ENCODE results near the gene COL20A1.

Gene COL20A1

GRCh38 chr20:63368151-63368550 is 75.2 kb downstream of the COL20A1 start:
- H3K4me1 ChIP-seq (ENCODE audit: control insufficient read depth, insufficient read depth, low read length, unreplicated experiment): no peaks in the 10 kb centered on the region
- H2AFZ ChIP-seq (ENCODE audit: low read length, unreplicated experiment): no peak overlapping the region
- H3K27me3 ChIP-seq (ENCODE audit: insufficient read depth, low read length): peaks cover 24% of the 10 kb centered on the region
- no peak overlapping the region for H3K4me3 ChIP-seq (ENCODE audit: low read depth, low read length)
- no peaks in the 10 kb centered on the region for H3K36me3 ChIP-seq (ENCODE audit: insufficient read depth, low read length)
- no peaks in the 10 kb centered on the region for H3K79me2 ChIP-seq (ENCODE audit: control insufficient read depth, insufficient read depth, low read length, unreplicated experiment)
- H3K27ac ChIP-seq (ENCODE audit: low read depth, low read length): no peak overlapping the region

- no peaks in the 10 kb centered on the region for H3K79me2 ChIP-seq (ENCODE audit: control insufficient read depth, insufficient read depth, low read length, unreplicated experiment)
Observed at GRCh38 chr20:63369024-63369530, 76.1 kb downstream of the COL20A1 start.

GRCh38 chr20:63369724-63370617 is 77.0 kb downstream of the COL20A1 start:
- H3K36me3 ChIP-seq (ENCODE audit: insufficient read depth, low read length): no peaks in the 10 kb centered on the region
- H3K27me3 ChIP-seq (ENCODE audit: insufficient read depth, low read length): peaks cover 42% of the 10 kb centered on the region
- H3K4me3 ChIP-seq (ENCODE audit: low read depth, low read length): no peak overlapping the region
- no peak overlapping the region for H3K27ac ChIP-seq (ENCODE audit: low read depth, low read length)
- H3K79me2 ChIP-seq (ENCODE audit: control insufficient read depth, insufficient read depth, low read length, unreplicated experiment): no peaks in the 10 kb centered on the region
- no peaks in the 10 kb centered on the region for H3K4me1 ChIP-seq (ENCODE audit: control insufficient read depth, insufficient read depth, low read length, unreplicated experiment)
- H2AFZ ChIP-seq (ENCODE audit: low read length, unreplicated experiment): no peak overlapping the region

More at GRCh38 chr20:63369024-63369530, 76.1 kb downstream of the COL20A1 start:
- peaks cover 33% of the 10 kb centered on the region for H3K27me3 ChIP-seq (ENCODE audit: insufficient read depth, low read length)
- H3K4me1 ChIP-seq (ENCODE audit: control insufficient read depth, insufficient read depth, low read length, unreplicated experiment): no peaks in the 10 kb centered on the region
- no peak overlapping the region for H2AFZ ChIP-seq (ENCODE audit: low read length, unreplicated experiment)
- H3K36me3 ChIP-seq (ENCODE audit: insufficient read depth, low read length): no peaks in the 10 kb centered on the region
- H3K4me3 ChIP-seq (ENCODE audit: low read depth, low read length): no peak overlapping the region
- H3K27ac ChIP-seq (ENCODE audit: low read depth, low read length): no peak overlapping the region

- no peaks in the 10 kb centered on the region for H3K79me2 ChIP-seq (ENCODE audit: control insufficient read depth, insufficient read depth, low read length, unreplicated experiment)
- H3K27ac ChIP-seq (ENCODE audit: low read depth, low read length): no peak overlapping the region
- no peak overlapping the region for H2AFZ ChIP-seq (ENCODE audit: low read length, unreplicated experiment)
- H3K27me3 ChIP-seq (ENCODE audit: insufficient read depth, low read length): peaks cover 43% of the 10 kb centered on the region
- H3K4me1 ChIP-seq (ENCODE audit: control insufficient read depth, insufficient read depth, low read length, unreplicated experiment): no peaks in the 10 kb centered on the region
- H3K4me3 ChIP-seq (ENCODE audit: low read depth, low read length): no peak overlapping the region
- no peaks in the 10 kb centered on the region for H3K36me3 ChIP-seq (ENCODE audit: insufficient read depth, low read length)
Observed at GRCh38 chr20:63370618-63371187, 77.7 kb downstream of the COL20A1 start.

GRCh38 chr20:63371291-63371865 is 78.4 kb downstream of the COL20A1 start:
- Histone ChIP-seq H2AFZ (ENCODE audit: low read length, unreplicated experiment) (no peak overlapping the region), H3K36me3 (ENCODE audit: insufficient read depth, low read length) (no peaks in the 10 kb centered on the region), H3K27me3 (ENCODE audit: insufficient read depth, low read length) (peaks cover 47% of the 10 kb centered on the region), H3K4me1 (ENCODE audit: control insufficient read depth, insufficient read depth, low read length, unreplicated experiment) (no peaks in the 10 kb centered on the region), H3K4me3 (ENCODE audit: low read depth, low read length) (no peak overlapping the region), H3K27ac (ENCODE audit: low read depth, low read length) (no peak overlapping the region), H3K79me2 (ENCODE audit: control insufficient read depth, insufficient read depth, low read length, unreplicated experiment) (no peaks in the 10 kb centered on the region)

- Histone ChIP-seq H2AFZ (ENCODE audit: low read length, unreplicated experiment) (no peak overlapping the region), H3K27ac (ENCODE audit: low read depth, low read length) (no peak overlapping the region), H3K79me2 (ENCODE audit: control insufficient read depth, insufficient read depth, low read length, unreplicated experiment) (no peaks in the 10 kb centered on the region), H3K36me3 (ENCODE audit: insufficient read depth, low read length) (no peaks in the 10 kb centered on the region), H3K4me3 (ENCODE audit: low read depth, low read length) (no peak overlapping the region), H3K4me1 (ENCODE audit: control insufficient read depth, insufficient read depth, low read length, unreplicated experiment) (no peaks in the 10 kb centered on the region), H3K27me3 (ENCODE audit: insufficient read depth, low read length) (peaks cover 61% of the 10 kb centered on the region)
Observed at GRCh38 chr20:63372971-63373885, 80.2 kb downstream of the COL20A1 start.

GRCh38 chr20:63373996-63374395 is 81.0 kb downstream of the COL20A1 start:
- Histone ChIP-seq H3K27me3 (ENCODE audit: insufficient read depth, low read length) (peaks cover 61% of the 10 kb centered on the region), H3K4me3 (ENCODE audit: low read depth, low read length) (no peak overlapping the region), H2AFZ (ENCODE audit: low read length, unreplicated experiment) (no peak overlapping the region), H3K27ac (ENCODE audit: low read depth, low read length) (no peak overlapping the region), H3K79me2 (ENCODE audit: control insufficient read depth, insufficient read depth, low read length, unreplicated experiment) (no peaks in the 10 kb centered on the region), H3K4me1 (ENCODE audit: control insufficient read depth, insufficient read depth, low read length, unreplicated experiment) (no peaks in the 10 kb centered on the region), H3K36me3 (ENCODE audit: insufficient read depth, low read length) (no peaks in the 10 kb centered on the region)

GRCh38 chr20:63374504-63374903 is 81.5 kb downstream of the COL20A1 start:
- H3K27me3 ChIP-seq (ENCODE audit: insufficient read depth, low read length): peaks cover 60% of the 10 kb centered on the region

GRCh38 chr20:63375438-63375837 is 82.5 kb downstream of the COL20A1 start:
- Histone ChIP-seq H3K4me1 (ENCODE audit: control insufficient read depth, insufficient read depth, low read length, unreplicated experiment) (no peaks in the 10 kb centered on the region), H2AFZ (ENCODE audit: low read length, unreplicated experiment) (no peak overlapping the region), H3K79me2 (ENCODE audit: control insufficient read depth, insufficient read depth, low read length, unreplicated experiment) (no peaks in the 10 kb centered on the region), H3K4me3 (ENCODE audit: low read depth, low read length) (no peak overlapping the region), H3K36me3 (ENCODE audit: insufficient read depth, low read length) (no peaks in the 10 kb centered on the region), H3K27me3 (ENCODE audit: insufficient read depth, low read length) (peaks cover 57% of the 10 kb centered on the region), H3K27ac (ENCODE audit: low read depth, low read length) (no peak overlapping the region)

More at GRCh38 chr20:63374504-63374903, 81.5 kb downstream of the COL20A1 start:
- H3K79me2 ChIP-seq (ENCODE audit: control insufficient read depth, insufficient read depth, low read length, unreplicated experiment): no peaks in the 10 kb centered on the region
- H2AFZ ChIP-seq (ENCODE audit: low read length, unreplicated experiment): no peak overlapping the region
- H3K36me3 ChIP-seq (ENCODE audit: insufficient read depth, low read length): no peaks in the 10 kb centered on the region
- H3K4me1 ChIP-seq (ENCODE audit: control insufficient read depth, insufficient read depth, low read length, unreplicated experiment): no peaks in the 10 kb centered on the region
- no peak overlapping the region for H3K27ac ChIP-seq (ENCODE audit: low read depth, low read length)
- no peak overlapping the region for H3K4me3 ChIP-seq (ENCODE audit: low read depth, low read length)

Data from ACC112 (cell line).